GM21723 (cell line): Measurements from ENCODE around the gene SLX4IP.

Experiments
- ATAC-seq: cut with Tn5 transposase; IDR thresholded peaks from one replicate; pipeline ENCODE4 v1.9.1; 2021; ENCODE audit warnings: mild to moderate bottlenecking, moderate library complexity; ENCODE audit not compliant: unreplicated experiment

Gene SLX4IP

DNA sequence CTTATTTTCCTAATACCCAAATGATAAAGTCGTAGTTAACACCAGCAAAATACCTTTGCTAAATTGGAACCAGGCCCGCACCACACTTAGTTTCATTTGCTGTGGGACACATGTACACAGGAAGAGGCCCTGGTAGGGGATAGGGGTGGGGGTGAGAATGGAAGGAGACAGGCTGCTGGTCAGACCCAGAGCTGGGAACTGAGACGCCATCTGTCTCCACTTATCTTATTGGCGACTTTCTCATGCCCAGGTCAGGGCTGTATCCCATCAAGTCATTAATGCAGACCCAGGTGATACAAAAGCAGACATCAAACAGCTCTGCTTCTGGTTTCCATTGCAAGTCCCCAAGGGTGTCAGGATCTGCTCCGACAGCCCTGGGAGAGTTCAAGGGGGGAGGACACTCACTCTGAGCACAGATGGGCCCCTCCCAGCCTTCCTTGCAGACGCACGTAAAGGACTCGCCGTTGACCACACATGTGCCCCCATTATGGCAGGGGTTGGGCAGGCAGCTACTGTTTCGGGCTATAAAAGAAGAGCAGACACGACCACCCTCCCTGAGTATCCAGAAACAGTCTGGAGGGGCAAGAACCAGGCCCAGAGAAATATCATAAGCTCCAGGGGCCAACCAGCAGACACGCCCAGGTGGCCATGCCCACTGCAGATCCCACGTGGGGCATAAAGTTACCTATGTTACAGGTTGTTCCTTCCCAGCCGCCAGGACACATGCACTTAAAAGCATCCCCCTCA is 209.5 kb downstream of the SLX4IP start:
- ATAC-seq = peak; percentile 68

DNA sequence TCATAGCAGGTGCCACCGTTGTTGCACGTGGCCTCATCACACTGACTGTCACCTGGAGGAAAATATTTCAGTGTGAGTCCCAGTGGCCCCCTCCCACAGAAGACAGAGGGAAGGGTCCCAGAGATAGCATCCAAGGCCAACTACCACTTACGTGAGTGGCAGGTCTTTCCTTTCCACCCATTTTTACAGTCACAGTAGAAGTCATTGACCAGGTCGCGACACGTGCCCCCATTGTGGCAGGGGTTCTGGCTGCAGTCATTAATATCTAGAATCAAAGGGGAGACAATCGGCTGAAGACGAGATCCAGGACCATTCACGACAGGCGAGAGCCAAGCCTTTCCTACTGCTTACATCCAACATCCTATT is 210.1 kb downstream of the SLX4IP start:
- no peak for ATAC-seq

- no peak for ATAC-seq
These were observed 210.9 kb downstream of the SLX4IP start for GRCh38 chr20:10646006-10646405.

GRCh38 chr20:10646886-10647420 is 211.8 kb downstream of the SLX4IP start:
- no peak for ATAC-seq

DNA sequence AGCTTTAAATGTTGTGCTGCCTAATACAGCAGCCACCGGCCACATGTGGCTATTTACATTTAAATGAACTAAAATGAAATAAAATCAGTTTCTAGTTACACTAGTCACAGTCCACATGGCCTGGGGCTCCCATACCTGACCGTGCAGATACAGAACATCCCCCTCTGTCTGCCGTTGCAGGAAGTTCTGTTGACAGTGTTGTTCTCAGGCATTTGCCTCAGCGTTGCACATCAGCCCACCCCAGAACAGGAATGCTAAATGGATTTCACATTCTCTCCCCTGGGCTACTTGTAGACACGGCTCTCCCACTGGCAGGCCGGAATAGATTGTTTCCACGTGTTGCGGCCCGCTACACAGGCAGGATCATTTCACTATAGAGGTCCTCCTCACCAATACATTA is 212.4 kb downstream of the SLX4IP start:
- ATAC-seq = no peak

DNA sequence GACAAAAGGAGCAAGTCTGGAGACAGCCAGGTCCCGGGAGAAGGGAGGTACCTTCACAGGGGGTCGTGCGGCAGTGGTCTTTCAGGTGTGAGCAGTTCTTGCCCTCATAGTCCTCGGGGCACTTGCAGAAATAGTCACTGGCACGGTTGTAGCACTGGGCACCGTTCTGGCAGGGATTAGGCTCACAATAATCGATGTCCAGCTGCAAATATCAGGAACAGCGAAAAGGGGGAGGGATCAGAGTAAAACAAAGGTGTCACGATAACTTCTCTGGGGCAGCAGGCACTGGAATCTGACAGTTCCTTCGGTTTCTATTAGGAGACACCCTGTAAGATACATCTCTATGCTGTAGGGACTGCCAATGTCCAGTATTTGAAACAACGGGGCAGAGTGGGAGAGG is 212.8 kb downstream of the SLX4IP start:
- no peak for ATAC-seq

GRCh38 chr20:10648651-10649050 is 213.5 kb downstream of the SLX4IP start:
- no peak for ATAC-seq

- no peak for ATAC-seq
These were observed 214.1 kb downstream of the SLX4IP start for GRCh38 chr20:10649080-10649796.

- ATAC-seq = no peak
These were observed 214.7 kb downstream of the SLX4IP start for GRCh38 chr20:10649797-10650160.

GRCh38 chr20:10651227-10651990 is 216.3 kb downstream of the SLX4IP start:
- no peak for ATAC-seq

DNA sequence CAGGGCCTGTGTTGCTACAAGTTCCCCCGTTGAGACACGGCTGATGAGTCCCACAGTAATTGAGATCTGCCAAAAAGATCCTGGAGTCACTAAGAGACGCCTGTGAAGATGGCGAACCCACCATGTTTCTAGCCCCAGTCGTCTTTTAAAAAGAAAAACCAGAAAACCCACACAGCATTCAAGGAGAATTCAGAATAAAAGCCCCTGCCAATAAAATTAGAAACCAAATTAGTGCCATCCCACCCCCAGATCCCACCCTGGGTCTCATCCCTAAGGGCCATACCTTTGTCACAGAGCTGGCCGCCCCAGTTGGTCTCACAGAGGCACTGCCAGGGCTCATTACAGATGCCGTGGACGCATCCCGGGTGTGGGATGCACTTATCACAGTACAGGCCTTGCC is 217.1 kb downstream of the SLX4IP start:
- no peak for ATAC-seq

DNA sequence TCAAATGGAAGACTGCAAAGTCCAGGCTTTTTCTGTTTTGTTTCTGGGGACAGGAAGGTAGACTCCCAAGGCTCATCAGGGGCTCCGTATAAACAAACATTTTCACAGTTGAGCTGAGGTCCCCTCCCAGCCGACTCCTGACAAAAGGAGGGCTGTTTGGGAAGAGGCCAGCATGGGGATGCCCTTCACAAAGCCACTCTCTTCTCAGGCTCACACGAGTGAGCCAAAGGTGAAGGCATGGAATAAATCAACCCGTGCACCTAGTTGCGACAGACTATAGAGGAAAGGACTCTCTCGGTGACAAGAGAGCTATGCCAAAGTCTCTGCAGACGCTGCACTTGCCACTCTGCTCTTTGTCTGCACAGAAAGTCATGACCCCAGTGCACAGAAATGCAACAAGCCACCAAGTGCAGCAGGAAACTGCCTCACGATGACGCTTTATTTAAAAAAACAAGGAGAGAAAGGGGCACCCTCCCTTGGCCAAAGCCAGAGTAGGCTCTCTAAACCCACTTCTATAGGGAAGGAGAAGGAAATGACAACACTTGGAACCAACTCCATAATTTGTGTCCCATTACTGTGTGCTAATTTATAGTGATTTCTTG is 217.7 kb downstream of the SLX4IP start:
- no peak for ATAC-seq

DNA sequence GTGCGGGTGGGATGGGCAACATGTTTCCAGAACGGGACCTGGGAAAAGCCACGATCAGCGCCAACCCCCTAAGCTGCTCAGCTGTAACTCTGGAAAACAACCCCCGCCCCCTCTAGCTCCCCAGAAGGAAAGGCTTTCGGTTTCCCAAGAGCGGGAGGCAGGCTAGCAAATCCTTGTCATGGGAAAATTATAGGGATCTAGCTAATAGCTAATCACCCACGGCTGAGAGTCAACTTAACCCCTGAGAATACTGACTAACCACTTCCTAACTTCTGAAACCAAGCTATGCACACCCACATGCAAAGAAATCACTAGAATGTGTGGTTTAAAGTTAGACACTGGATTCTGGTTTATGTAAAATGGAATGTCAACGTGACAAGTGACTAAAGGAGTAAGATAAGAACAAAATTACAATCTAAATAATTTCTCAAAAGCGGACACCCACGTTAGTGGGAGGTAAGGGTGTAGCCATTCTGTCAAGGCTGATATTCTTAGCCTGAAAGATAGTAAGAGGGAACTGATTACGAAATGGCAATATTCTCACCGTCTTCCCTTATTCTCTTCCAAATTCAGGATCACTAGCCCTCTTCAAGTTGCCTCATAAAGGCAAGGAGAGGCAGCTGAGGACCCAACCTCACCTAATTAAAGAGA is 218.6 kb downstream of the SLX4IP start:
- ATAC-seq = no peak

DNA sequence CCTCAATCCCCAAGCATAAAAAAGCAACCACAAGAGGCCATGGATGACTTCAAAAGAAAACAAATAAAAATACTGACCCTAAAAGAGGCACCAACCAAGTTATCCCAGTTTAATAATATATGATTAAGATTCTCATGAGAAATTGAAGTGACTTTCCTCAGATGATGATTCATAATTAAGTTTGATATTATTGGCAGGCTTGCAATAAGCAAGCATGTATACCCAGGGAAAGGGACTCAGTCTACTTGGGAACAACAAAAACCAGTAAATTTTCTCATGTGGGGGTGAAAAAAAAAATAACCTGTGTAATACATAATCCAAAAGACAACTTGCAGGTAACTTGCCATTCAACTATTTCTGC is 219.1 kb downstream of the SLX4IP start:
- no peak for ATAC-seq

DNA sequence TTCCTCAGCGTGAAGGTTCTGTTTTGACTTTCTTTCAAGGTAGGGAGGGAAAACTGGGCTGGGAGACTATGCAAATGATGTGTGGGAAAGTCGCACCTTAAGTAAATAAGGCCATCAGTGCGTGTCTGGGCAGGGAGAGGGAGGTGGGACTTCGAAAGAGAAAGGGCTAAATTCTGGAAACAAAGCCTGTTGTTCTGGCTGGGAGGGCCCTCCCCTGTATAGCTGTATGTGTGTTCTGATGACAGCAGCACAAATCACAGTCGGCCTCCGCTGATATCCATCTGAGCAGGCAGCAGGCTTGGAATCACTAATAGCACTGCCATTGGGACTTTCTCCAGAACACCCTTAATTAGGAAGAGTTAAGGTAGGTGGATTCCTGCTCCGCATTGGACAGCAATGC is 219.5 kb downstream of the SLX4IP start:
- peak; percentile 74 for ATAC-seq

DNA sequence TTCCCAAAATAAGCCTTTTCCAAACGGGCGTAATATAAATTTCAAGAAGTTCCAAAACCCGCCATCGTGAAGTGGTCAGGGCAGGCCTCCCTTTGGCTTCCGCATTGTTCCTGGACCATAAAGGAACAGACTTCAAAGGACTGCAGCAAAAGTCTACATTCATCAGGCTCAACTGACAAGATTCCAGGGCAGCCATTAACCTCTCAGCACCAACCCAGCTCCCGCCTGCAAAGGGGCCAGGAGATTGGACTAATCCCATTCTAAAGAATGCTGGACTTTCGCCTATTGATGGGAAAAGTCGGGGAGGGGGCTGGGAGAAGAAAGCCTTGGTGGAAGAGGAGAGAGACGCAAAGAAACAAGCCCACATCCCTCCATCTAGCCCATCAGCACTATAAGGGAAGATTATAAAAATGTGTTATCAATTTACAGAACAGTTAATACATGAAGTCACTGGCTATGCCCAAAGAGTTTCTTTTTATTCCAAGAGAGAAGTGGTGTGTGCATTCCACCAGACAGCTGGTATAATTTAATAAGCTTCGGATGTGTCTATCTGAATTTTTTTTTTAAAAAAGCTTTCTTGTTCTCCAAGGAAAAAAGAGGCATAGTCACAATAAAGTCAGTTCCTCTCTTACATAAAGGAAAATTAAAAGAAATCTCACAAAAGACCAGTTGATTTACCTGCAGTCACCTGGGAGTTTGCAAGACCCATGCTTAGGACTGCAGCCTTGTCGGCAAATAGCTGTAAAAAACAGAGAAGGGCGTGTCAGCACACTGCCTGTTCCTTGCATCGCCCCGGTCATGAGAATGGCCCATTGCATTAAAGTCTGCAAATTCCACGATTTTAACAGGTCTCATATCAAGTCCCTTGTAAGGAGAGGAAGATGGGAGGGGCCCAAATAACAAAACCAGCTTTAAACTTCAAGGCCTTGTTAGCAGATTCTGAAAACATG is 220.9 kb downstream of the SLX4IP start:
- no peak for ATAC-seq

GRCh38 chr20:10657453-10657852 is 222.3 kb downstream of the SLX4IP start:
- ATAC-seq = no peak

GRCh38 chr20:10658051-10658823 is 223.1 kb downstream of the SLX4IP start:
- no peak for ATAC-seq
